ENCODE results near the gene LYL1.

LYL1 gene

DNA sequence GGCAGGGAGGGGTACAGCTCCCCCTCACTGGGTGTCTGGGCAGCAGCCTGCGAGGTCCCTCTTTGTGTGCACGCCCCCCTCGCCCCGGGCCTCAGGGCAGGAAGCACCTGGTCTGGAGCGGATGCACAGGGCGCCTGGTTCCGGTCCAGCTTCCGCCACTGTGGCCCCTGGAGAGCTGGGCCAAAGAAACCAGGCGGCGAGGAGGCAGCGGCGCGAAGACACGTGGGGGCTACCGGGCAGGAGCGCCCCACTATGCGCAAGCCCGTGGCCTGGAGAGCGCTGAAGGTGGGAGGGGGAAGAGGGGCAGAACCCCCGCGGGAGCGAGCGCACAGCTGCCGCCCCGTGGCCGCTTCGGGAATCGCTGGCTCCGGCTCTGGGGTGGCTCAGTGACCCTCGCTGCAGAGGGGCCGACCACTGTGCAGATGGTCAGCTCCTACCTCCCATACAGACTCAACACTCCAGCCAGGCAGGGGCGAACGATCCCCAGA, 1.7 kb upstream of the LYL1 start:
- DNase-seq: no peak

DNA sequence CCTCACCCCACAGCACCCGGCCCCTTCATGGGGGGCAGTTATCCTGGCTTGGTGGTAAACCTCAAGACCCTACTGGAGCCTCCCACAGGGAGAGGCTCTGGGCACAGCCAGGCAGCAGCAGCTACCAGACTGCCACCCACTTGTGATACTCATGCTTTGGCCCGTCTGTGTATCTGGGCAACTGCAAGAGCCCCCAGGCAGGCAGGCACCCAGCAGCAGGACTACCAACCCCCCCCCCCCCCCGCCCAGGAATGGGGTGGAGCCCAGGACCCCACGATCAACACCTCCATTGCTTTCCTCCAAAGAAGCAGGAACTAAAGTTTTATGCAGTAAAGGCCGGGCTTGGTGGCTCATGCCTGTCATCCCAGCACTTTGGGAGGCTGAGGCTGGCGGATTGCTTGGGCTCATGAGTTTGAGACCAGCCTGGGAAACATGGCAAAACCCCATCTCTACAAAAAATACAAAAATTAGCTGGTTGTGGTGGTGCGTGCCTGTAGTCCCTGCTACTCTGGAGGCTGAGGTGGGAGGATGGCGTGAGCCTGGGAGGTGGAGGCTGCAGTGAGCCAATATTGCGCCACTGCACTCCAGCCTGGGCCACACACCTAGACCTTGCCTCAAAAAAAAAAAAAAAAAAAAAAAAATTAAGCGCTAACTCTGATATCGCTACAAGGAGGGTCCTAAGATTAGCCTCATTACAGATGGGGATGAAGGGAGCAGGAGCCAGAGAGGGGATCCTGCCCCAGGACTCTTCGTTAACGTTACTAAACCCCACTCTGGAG, 1.1 kb upstream of the LYL1 start:
- no peak for DNase-seq

DNA sequence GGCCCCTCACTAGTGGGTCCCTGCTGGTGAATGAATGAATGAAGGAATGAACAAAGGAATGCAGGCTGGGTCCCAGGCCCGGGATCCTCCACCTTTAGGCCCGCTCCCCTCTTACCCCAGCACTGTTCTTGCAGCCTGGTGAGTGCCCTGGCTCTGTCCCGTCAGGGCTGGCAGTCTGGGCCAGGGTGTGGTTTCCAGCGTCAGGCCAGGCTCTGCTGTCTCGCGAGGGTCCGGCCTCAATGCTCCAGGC, 317 bp downstream of the LYL1 start:
- no peak for DNase-seq

DNA sequence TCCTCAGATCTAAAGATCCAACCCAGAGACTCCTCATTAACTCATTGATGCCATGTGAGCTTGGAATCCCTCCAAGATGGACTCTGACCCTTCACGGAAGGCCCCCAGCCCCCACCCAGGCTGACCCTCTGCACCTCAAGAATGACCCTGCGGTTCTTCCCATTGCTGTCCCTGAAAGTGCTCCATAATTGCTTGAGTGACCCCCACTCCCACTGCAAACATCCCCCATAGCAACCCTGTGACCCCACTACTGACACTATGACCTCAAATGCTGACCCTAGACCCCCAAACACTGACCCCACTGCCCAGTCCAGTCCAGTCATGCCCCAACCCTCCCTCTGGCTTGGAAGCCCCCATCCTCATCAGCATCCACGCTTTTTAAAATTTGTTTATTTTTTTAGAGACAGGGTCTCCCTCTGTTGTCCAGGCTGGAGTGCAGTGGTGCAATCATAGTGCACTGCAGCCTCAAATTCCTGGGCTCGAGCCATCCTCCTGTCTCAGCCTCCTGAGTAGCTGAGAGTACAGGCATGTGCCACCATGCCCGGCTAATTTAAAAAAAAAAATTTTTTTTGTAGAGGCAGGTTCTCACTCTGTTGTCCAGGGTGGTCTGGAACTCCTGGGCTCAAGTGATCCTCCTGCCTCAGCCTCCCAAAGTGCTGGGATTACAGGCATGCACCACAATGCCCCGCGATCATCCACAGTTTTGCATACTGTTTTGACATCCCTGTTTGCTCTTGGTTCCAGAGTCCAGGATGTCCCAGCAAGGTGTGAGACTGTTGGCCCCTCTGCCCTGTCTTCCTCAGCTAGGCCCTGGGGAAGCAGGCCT, 855 bp downstream of the LYL1 start:
- DNase-seq: no peak

DNA sequence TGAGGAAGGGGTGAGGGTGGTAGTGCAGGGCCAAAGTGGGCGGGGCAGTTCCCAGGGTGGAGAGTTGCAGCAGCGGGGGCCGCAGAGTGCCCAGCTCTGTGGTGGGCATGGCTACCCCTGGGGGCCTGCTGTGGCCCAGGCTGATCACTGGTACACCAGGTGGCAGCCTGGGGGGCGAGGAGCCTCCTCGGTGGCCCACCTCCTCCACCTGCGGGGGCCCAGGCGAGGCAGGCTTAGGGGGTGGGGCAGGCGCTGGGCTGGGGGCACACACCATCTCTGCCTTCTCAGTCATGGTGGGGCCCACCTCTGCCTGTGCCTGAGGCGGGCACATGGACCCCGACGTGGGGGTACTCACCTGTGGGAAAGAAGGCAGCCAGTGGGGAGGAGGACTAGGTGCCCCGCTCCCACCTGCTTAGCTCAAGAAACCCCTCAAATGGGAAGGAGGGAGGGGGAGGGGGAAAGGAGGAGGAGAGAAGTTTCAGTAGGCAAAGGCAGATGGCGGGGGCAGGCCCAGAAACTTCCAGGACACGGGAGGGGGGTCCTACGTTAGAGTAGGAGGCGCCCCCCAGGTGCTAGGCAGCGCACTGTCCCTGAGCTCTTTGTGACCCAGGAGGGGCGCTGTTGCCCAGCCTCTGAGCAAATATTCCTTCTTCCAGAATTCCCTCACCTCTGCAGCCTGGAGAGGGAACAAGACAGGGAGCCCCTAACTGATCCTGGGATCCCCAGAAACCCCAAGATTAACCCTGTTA, 1.6 kb downstream of the LYL1 start:
- no peak for DNase-seq

DNA sequence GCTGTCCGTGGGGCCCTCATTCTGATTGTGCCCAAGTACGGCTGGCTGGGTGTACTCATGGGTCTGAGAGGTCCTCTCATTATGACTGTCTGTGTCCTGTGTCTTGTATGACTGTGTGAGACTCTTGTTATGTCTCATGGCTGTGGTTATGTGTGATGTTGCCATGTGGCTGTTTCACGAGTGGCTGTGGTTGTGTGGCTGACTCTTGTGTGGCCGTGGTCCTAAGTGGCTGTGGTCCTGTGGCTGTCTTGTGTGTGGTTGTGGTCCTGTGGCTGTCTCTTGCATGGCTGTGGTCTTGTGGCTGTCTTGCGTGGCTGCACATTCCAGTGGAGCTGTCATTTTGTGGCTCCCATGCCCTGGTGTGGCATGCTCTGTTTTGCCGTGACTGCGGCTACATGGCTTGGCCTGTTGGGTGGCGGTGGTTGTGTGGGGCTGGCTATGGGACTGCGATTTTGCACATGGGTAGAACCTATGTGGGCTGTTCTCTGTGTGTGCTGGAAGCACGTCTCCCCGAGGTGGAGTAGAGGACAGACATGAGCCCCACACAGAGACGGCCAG, 2.5 kb downstream of the LYL1 start:
- no peak for DNase-seq

DNA sequence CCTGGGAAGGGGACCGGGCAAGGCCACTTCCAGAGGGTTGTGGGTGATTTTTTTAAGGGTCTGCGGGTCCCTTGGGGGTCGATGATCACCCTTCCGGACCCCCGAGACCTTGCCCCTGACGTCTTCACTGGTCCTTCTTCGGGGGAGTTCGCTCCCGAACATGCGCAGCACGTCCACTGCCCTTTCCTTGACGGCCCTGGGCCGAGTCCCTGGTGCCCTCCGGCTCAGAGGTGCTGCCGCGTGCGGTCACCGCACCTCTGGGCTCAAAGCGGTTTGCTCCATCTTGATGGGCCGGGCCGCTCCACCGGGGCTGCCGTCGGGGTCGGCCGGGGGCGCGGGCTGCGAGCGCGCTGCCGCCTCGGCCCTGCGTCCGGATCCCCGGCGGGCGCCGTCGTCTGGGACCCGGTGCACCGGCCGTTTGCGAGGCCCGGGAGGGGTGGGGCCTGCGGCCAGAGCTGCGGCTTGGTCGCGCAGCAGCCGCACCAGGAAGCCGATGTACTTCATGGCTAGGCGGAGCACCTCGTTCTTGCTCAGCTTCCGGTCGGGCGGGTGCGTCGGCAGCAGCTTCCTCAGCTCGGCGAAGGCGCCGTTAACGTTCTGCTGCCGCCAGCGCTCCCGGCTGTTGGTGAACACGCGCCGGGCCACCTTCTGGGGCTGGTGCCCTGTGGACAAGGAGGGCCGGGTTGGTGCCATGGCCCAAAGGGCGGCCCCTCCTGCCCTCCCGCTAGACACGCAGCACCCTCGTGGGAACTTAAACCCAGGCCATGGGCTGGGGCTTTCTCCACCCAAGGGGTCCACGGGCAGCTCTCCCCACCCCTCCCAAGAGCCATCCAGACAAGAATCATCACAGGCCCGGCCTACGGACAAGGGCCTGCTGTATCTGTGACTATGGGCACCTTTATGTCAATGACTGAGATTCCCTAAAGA, 3.3 kb downstream of the LYL1 start:
- DNase-seq: no peak

DNA sequence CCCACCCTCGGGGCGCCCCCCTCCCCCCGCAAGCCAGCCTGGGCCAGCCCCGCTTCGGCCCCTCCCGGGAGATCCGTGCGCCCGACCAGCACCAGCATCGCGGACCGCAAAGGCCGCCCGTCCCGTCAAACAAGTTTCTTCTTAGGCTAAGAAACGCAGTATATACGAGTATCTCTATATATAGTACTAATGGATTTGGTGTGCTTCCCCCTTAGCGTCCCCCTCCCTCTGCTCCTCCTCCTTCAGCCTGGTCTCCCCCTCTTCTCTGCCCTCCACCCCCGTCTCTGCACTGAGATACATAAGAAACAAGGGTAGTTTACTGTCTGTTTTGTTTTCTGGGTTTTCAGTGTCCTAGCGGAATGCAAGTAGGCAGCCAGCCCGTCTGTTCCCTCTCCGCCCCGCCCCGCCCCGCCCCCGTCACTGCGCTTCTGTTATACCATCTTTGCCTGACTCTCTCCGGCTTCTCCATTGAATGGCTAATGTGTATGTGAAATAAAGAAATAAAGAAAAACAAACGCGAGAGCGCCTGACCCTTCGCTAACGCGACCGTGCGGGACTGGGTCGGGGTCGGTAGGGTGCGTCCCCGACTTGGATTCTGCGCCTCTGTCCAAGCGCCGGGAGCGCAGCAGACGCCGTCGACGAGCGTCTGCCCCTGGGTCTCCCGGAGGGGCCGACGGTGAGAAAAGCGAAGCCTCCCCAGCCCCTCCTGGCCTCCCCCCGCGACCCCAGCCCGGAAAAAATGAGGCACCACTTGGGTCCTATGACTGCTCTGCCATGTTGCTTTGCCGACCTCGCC, 4.2 kb downstream of the LYL1 start:
- peak; percentile 73 for DNase-seq

DNA sequence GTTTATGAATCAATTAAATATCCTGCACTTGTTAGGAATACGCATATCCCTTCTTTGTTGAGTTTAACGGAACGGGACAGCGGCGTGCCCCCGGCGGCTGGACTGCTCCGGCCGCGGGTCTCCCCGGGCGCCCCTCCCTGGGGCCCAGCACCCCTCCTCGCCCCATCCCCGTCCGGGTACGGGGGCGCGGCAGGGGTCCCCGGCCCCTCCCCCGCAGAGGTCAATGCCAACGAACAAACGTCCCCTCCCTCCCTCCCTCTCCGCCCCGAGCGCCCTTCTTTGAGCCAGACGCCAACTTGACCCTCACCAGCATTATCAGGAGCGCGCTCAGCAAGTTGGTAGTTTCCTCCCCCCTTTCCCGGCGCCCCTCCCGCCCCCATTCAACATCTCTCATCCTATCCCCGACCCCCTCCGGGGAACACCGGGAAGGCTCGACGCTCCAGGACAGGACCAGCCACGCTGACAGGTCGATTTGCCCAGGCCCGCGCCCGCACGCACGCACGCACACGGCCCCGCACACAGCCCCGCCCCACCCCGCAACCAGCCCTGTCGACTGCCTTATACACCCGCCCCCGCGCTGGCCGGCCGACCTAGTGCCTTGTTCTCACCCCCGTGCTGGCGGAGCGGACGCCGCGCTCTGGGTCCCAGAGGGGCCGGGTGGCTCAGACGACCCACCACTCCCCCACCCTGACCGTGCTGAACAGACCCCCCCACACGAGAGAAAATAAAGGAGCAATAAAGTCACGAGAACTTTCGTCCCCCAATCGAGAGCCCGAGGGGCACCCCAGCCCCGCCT, 5.0 kb downstream of the LYL1 start:
- no peak for DNase-seq

DNA sequence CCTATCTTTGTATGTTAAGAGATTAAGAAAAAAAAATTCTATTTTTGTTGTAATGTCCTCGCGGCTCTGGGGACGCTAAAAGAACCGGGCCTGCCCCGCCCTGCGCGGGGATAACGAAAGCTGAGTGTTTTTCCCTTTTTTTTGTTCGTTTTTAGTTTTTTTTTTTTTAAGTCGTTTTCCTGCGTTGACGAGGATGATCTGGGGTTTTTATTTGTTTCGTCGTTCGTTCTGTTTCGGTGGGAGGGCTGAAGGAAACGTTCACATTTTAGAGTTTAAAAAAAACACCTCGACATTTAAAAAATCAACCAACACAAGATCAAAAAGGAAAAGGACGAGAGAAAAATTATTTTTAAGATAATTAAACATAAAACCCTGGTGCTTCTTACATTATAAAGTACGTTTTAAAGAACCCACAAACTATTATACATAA, 5.6 kb downstream of the LYL1 start:
- DNase-seq: no peak

DNA sequence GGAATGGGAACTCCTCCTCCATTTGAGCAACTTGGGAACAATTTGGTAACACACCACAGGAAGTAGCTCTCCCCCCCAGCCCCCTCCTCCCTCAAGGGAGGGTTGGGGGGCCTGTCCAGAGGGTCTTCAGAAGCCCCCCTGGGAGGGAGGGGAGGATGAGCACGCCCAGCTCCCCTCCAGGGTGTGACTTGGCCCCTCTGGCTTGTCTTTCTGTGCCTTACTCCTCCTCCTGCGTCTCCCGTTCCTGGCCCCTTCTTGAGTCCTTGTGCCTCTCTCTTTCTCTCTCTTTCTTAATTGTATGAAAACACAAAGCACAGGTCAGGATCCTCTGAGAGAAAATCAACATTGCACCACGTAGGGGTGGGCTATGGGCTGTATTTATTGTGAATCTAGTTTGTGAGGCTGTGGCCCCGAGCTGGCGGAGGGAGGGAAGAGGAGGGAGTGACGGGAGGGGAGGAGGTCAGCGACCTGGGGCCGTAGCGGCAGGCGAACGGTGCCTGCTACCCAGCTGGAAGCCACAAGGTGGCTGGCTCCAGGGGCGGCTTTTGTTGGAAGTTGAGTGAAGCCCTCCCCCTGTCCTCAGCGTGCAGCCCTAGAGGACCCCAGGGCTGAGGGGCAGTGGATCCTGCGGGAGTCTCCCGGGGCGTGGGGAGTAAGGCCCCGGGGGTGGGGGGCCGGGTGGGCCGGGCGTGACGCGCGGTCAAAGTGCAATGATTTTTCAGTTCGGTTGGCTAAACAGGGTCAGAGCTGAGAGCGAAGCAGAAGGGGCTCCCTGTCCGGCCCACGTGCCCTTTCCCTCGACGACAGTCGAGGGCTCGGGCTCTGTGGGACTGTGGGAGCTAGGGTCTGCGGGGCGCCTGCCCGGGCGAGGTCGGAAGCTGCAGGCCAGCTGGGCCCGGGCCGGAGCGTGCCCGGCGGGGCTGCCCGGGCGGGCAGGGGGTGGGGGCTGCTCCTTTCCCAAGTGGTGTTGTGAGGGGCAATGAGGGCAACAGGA, 6.4 kb downstream of the LYL1 start:
- DNase-seq: no peak

DNA sequence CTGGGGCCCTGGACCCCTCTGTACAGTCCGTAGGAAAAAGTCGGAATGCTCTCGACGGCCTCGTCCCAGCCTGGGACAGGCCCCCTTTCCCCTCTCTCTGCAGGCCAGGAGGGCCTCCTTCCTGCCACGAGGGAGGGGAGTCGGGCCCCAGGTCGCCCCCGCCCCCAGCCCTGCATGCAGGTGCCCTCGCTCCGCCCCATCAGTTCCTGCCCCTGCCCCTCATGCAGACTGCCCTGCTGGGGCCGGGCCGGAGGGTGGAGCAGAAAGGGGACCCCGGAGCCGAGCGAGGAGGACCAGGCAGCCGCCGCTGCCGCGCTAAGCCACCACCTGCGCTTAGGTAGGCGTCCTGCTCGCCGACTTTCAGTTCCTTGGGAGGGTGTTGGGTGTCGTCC, 7.3 kb downstream of the LYL1 start:
- no peak for DNase-seq

DNA sequence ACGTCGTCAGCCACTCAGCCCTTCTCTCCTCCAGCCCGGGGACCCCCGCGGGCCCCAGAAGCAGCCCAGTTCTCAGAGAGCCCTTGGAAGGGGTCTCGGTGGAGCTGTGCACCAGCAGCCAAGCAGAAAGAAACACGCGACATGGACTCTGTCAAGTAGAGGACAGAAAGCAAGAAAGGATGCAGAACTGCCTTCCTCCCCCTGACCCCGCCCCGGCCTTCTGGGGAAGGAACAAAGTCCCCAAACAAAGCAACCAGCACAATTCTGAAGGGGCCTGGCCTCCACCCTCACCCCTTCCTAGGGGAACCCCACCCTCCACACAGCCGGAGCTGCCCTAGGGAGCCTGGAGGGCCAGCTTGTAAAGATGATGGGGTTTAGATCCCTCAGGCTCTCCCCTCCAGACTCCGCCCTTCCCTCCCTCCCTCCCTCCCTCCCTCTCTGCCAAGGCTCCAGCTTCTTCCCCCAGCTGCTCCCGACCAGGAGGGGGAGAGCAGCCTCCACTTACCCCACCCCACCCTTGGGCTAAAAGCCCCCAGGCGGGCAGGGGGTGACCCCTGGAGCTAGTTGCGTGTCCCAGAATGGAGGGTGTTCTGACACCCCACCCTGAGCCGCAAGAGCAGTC, 7.8 kb downstream of the LYL1 start:
- no peak for DNase-seq

DNA sequence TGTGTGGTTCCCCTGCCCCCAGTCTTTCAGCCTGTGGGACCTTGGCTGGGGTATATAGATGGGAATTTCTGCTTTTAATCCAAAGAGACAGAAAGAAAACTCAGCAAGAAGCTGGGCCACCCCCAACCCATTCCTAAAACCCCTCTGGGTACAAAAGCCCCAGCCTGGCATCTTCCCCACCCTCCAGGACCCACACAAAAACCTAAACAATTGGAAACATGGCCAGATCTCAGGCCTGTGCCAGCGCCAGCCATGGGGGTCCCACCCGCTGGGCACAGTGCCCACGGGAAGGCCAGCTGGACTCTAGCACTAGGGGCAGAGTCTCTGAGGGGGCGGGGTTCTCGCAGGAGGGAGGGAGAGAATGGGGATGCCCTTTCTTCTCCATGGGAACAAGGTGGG, 8.6 kb downstream of the LYL1 start:
- DNase-seq: no peak

DNA sequence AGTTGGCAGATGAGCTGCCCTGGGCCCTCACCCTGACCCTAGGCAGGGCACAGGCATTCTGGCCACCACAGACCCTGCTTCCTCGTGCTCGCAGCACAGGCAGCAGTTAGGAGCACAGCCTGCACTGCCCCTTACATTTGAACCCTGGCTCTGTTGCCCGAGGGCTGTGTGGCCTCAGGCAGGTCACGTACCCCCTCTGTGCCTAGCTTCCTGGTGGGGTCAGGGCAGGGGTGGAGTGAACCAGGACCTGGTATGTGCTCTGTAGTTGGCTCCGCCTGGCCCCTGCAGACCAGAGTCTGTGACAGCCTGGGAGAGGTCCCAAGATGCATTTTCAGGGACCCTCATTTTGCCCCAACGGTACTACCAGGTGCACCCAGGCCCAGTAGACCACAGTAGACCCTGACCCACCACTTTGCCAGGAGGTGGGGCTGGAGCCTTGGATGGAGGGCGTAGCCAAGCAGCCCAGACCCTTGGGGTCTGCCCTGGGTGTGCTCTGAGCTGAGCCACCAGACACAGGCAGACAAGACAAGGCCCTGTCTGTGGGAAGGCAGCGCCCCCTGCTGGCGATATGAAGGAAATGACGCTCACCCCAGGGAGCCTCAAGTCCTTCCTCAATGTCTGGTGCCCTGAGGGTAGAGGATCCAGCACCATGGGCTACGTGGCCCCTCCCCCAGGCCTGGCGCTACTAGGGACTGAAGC, 9.1 kb downstream of the LYL1 start:
- DNase-seq: no peak

DNA sequence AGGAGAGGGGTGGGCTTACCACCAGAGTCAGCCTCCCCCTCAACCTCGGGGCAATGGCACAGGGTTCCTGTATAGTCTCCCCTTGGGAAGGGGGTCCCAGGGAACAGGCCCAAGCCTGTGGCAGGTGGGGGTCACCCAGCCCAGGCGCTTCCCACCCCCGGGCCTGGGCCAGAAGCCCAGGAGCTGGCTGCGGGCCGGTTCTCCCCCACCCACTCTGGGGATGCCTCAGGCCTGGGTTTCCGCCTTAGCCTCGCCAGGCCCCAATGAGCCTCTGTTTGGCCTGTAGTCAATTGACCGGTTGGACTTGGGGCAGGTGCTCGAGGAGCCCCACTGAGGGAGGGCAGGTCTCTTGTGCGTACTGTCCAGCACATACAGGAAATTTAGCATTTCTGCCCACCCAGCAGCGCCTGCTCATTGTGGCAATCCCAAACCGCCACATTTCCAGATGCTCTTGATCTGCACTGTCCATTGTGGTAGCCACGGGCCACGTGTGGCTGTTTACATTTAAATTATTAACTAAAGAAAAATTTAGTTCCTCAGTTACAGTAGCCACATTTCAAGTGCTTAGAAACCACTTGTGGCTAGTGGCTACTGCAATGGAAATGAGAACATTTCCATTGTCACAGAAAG, 9.9 kb downstream of the LYL1 start:
- no peak for DNase-seq

DNA sequence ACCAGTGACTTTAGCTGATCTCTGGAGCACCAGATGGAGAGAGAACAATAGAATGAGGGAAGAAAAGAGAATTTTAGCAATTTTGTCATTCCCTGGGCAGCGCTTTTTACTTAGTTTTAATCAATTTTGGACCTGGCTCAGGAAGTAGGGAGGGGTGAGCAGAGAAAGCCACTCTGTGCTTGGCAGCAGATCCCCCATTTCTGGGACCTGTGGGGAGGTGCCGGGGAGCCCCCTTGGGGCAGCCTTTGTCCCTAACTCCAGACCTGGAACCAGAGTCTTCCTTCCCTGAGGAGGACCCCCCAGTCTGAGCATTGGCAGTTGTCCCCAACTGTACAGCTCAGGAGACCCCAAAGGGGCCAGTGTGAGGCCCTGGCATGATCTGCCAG, 10.5 kb downstream of the LYL1 start:
- DNase-seq: no peak

Measured in SIG-M5 (cell line).